Activated naive CD8-positive, alpha-beta T cell treated with anti-CD3 and anti-CD28 coated beads, Interleukin-2, amount 50 U/mL, for 24 hours (primary cell): ENCODE measurements around the gene RASA3.
"Not testable (repeated sequence)": the region's sequence is repeated elsewhere in the genome, so short reads cannot be mapped to it uniquely, and the experiment has no call there.

Experiments used
- ATAC-seq: fragments of 150-1000 bp; cut with Tn5 transposase; one replicate; pipeline ENCODE4 v1.10.0; 2021
- DNase-seq: peaks from one replicate; pipeline ENCODE4 v3.0.0; 2021
- H3K27ac Mint-ChIP-seq: one replicate; pipeline ENCODE4 v1.8.0; 2021; ENCODE audit warnings: mild to moderate bottlenecking, mixed read lengths
- H3K27me3 Mint-ChIP-seq: one replicate; pipeline ENCODE4 v1.8.0; 2021; ENCODE audit warnings: mixed read lengths
- H3K36me3 Mint-ChIP-seq: one replicate; pipeline ENCODE4 v1.8.0; 2021; ENCODE audit warnings: low read depth, mixed read lengths
- H3K4me1 Mint-ChIP-seq: one replicate; pipeline ENCODE4 v1.8.0; 2021; ENCODE audit warnings: mixed read lengths
- H3K4me3 Mint-ChIP-seq: one replicate; pipeline ENCODE4 v1.8.0; 2021; ENCODE audit warnings: mild to moderate bottlenecking, moderate library complexity, mixed read lengths
- H3K9me3 Mint-ChIP-seq: one replicate; pipeline ENCODE4 v1.8.0; 2021; ENCODE audit warnings: mixed read lengths

The RASA3 gene

GRCh38 chr13:114110091-114110829, 22.2 kb downstream of the RASA3 start:
- Mint-ChIP-seq H3K27me3 (no peaks in the 10 kb centered on the region), H3K36me3 (peaks cover 9% of the 10 kb centered on the region), H3K9me3 (no peaks in the 10 kb centered on the region), H3K27ac (peak overlapping the region; percentile 81), H3K4me1 (peaks cover 81% of the 10 kb centered on the region), H3K4me3 (peak overlapping the region; percentile 75)
- ATAC-seq = peak; percentile 69
- peak; percentile 66 for DNase-seq

- H3K27me3 Mint-ChIP-seq = no peaks in the 10 kb centered on the region
- peaks cover 9% of the 10 kb centered on the region for H3K36me3 Mint-ChIP-seq
- H3K4me1 Mint-ChIP-seq = peaks cover 80% of the 10 kb centered on the region
- DNase-seq = peak; percentile 61
- H3K4me3 Mint-ChIP-seq = peak overlapping the region; percentile 75
- peak; percentile 34 for ATAC-seq
- no peaks in the 10 kb centered on the region for H3K9me3 Mint-ChIP-seq
- peak overlapping the region; percentile 81 for H3K27ac Mint-ChIP-seq
These were observed 22.8 kb downstream of the RASA3 start for GRCh38 chr13:114109641-114110041.

GRCh38 chr13:114108894-114109293, 23.5 kb downstream of the RASA3 start:
- Mint-ChIP-seq H3K36me3 (peaks cover 7% of the 10 kb centered on the region), H3K9me3 (no peaks in the 10 kb centered on the region), H3K4me3 (peak overlapping the region; percentile 75), H3K4me1 (peaks cover 78% of the 10 kb centered on the region), H3K27ac (peak overlapping the region; percentile 81), H3K27me3 (no peaks in the 10 kb centered on the region)
- ATAC-seq (no peak), DNase-seq (no peak)

GRCh38 chr13:114108141-114108761, 24.2 kb downstream of the RASA3 start:
- Mint-ChIP-seq H3K27ac (peak overlapping the region; percentile 69), H3K4me3 (peak overlapping the region; percentile 50), H3K4me1 (peaks cover 77% of the 10 kb centered on the region), H3K36me3 (peaks cover 7% of the 10 kb centered on the region), H3K27me3 (no peaks in the 10 kb centered on the region), H3K9me3 (no peaks in the 10 kb centered on the region)
- ATAC-seq (no peak), DNase-seq (no peak)

GRCh38 chr13:114107686-114108081, 24.7 kb downstream of the RASA3 start:
- Mint-ChIP-seq H3K4me3 (no peak overlapping the region), H3K9me3 (no peaks in the 10 kb centered on the region), H3K36me3 (peaks cover 7% of the 10 kb centered on the region), H3K4me1 (peaks cover 77% of the 10 kb centered on the region), H3K27me3 (no peaks in the 10 kb centered on the region), H3K27ac (no peak overlapping the region)
- no peak for ATAC-seq
- DNase-seq = no peak

- no peaks in the 10 kb centered on the region for H3K27me3 Mint-ChIP-seq
- H3K27ac Mint-ChIP-seq = no peak overlapping the region
- H3K4me3 Mint-ChIP-seq = no peak overlapping the region
- DNase-seq (no peak), ATAC-seq (no peak)
- peaks cover 76% of the 10 kb centered on the region for H3K4me1 Mint-ChIP-seq
- peaks cover 7% of the 10 kb centered on the region for H3K36me3 Mint-ChIP-seq
- H3K9me3 Mint-ChIP-seq = no peaks in the 10 kb centered on the region
These were observed 25.3 kb downstream of the RASA3 start for GRCh38 chr13:114106991-114107685.

GRCh38 chr13:114106526-114106925, 25.9 kb downstream of the RASA3 start:
- peaks cover 7% of the 10 kb centered on the region for H3K36me3 Mint-ChIP-seq

GRCh38 chr13:114105521-114106225, 26.8 kb downstream of the RASA3 start:
- no peaks in the 10 kb centered on the region for H3K27me3 Mint-ChIP-seq
- ATAC-seq = no peak
- no peaks in the 10 kb centered on the region for H3K9me3 Mint-ChIP-seq
- H3K36me3 Mint-ChIP-seq = peaks cover 7% of the 10 kb centered on the region
- H3K27ac Mint-ChIP-seq = peak overlapping the region; percentile 74
- peak overlapping the region; percentile 20 for H3K4me3 Mint-ChIP-seq
- peaks cover 80% of the 10 kb centered on the region for H3K4me1 Mint-ChIP-seq
- DNase-seq = no peak

More at GRCh38 chr13:114106526-114106925, 25.9 kb downstream of the RASA3 start:
- Mint-ChIP-seq H3K4me1 (peaks cover 75% of the 10 kb centered on the region), H3K27ac (no peak overlapping the region), H3K9me3 (no peaks in the 10 kb centered on the region), H3K27me3 (no peaks in the 10 kb centered on the region), H3K4me3 (no peak overlapping the region)
- DNase-seq = no peak
- ATAC-seq = no peak

- Mint-ChIP-seq H3K27ac (peak overlapping the region; percentile 74), H3K36me3 (peaks cover 7% of the 10 kb centered on the region), H3K9me3 (no peaks in the 10 kb centered on the region), H3K4me1 (peaks cover 77% of the 10 kb centered on the region), H3K4me3 (peak overlapping the region; percentile 1), H3K27me3 (no peaks in the 10 kb centered on the region)
- ATAC-seq = peak; percentile 22
- no peak for DNase-seq
These were observed 27.5 kb downstream of the RASA3 start for GRCh38 chr13:114104655-114105520.

GRCh38 chr13:114103801-114104654, 28.4 kb downstream of the RASA3 start:
- H3K27ac Mint-ChIP-seq = peak overlapping the region; percentile 68
- no peaks in the 10 kb centered on the region for H3K9me3 Mint-ChIP-seq
- peak overlapping the region; percentile 1 for H3K4me3 Mint-ChIP-seq
- peak; percentile 9 for ATAC-seq
- no peaks in the 10 kb centered on the region for H3K27me3 Mint-ChIP-seq
- DNase-seq = no peak
- peaks cover 7% of the 10 kb centered on the region for H3K36me3 Mint-ChIP-seq
- peaks cover 72% of the 10 kb centered on the region for H3K4me1 Mint-ChIP-seq

GRCh38 chr13:114103289-114103621, 29.2 kb downstream of the RASA3 start:
- peak overlapping the region; percentile 62 for H3K27ac Mint-ChIP-seq
- not testable (repeated sequence) for H3K4me3 Mint-ChIP-seq, H3K9me3 Mint-ChIP-seq, H3K36me3 Mint-ChIP-seq, DNase-seq, H3K27me3 Mint-ChIP-seq, ATAC-seq
- H3K4me1 Mint-ChIP-seq = peaks cover 70% of the 10 kb centered on the region

GRCh38 chr13:114102521-114103288, 29.7 kb downstream of the RASA3 start:
- Mint-ChIP-seq H3K4me3 (no peak overlapping the region), H3K27me3 (no peaks in the 10 kb centered on the region), H3K27ac (peak overlapping the region; percentile 62), H3K36me3 (peaks cover 7% of the 10 kb centered on the region), H3K9me3 (no peaks in the 10 kb centered on the region), H3K4me1 (peaks cover 66% of the 10 kb centered on the region)
- no peak for ATAC-seq
- DNase-seq = no peak
